K562 (cell line): ENCODE data around the gene DARS2. TPM values are rescaled to one million over a fixed set of nuclear protein-coding genes. Genes with fewer than 3 reads are reported as not detected.

Experiments used
- CHD2 ChIP-seq: IDR thresholded peaks from 2 replicates; pipeline ENCODE4 v1.6.1; 2011; ENCODE audit warnings: low read depth, low read length
- CTBP1 ChIP-seq: fragments of 450-650 bp; IDR thresholded peaks from 2 replicates; pipeline ENCODE4 v1.6.1; 2016; ENCODE audit warnings: borderline replicate concordance
- MAFF ChIP-seq: IDR thresholded peaks from 2 replicates; pipeline ENCODE4 v1.6.1; 2012; ENCODE audit warnings: low read length, improper control_type of control experiment
- MAFK ChIP-seq: IDR thresholded peaks from 2 replicates; pipeline ENCODE4 v1.6.1; 2011; ENCODE audit warnings: low read length, improper control_type of control experiment
- NBN ChIP-seq: fragments of 450-650 bp; IDR thresholded peaks from 2 replicates; pipeline ENCODE4 v1.6.1; 2016; ENCODE audit warnings: low read depth, mild to moderate bottlenecking
- NFATC3 ChIP-seq: fragments of 450-650 bp; IDR thresholded peaks from 2 replicates; pipeline ENCODE4 v1.6.1; 2017; ENCODE audit warnings: mild to moderate bottlenecking
- SMARCA5 ChIP-seq: fragments of 450-650 bp; IDR thresholded peaks from 2 replicates; pipeline ENCODE4 v1.6.1; 2016
- SNIP1 ChIP-seq: fragments of 450-650 bp; IDR thresholded peaks from 2 replicates; pipeline ENCODE4 v1.7.1; 2017; ENCODE audit warnings: low read depth, mild to moderate bottlenecking
- SNRNP70 ChIP-seq: fragments of 200-400 bp; formaldehyde crosslinking; optimal IDR thresholded peaks from 2 replicates; pipeline ENCODE3; 2017; ENCODE audit warnings: low read depth, low read length
- SOX6 ChIP-seq: fragments of 450-650 bp; IDR thresholded peaks from 2 replicates; pipeline ENCODE4 v1.6.1; 2014; ENCODE audit warnings: mild to moderate bottlenecking
- SUPT5H ChIP-seq: fragments of 450-650 bp; IDR thresholded peaks from 2 replicates; pipeline ENCODE4 v1.6.1; 2016
- TRIM24 ChIP-seq, 2 experiments: fragments of 450-650 bp; IDR thresholded peaks; 2 replicates each; pipeline ENCODE4 v1.6.1; 2016
- ZBTB11 ChIP-seq, 3 experiments: fragments of 200-800 bp in 1 of 3; fragments of 250-450 bp in 1 of 3; fragments of 450-650 bp in 1 of 3; sonication (Bioruptor Pico) in 1 of 3; sonication (Bioruptor generic) in 1 of 3; formaldehyde crosslinking in 1 of 3; IDR thresholded peaks; 2 replicates each; pipeline versions ENCODE4 v1.6.1 to v1.8.0; 2016 to 2022; ENCODE audit warnings: mild to moderate bottlenecking in 2 of 3, missing genetic modification characterization in 2 of 3, missing compliant biosample characterization in 1 of 3, moderate library complexity in 1 of 3
- polyA plus RNA-seq, 8 experiments: library from polyadenylated mRNA; depleted of rRNA in 4 of 8; stranded (reverse) in 5 of 8; unstranded in 3 of 8; fragments of >200 nt; fragmentation: Nextera tagmentation in 2 of 8; fragmentation: Illumina TruSeq in 1 of 8; extraction: Ambion mirVana in 2 of 8; extraction: Trizol in 1 of 8; gene quantifications; 2 replicates each; pipeline versions ENCODE4 v1.2.1 to v1.2.3, GENCODE V29; 2011 to 2014; ENCODE audit warnings: inconsistent platforms in 1 of 8, missing spikeins in 1 of 8
- total RNA-seq, 7 experiments: library from RNA; depleted of rRNA in 6 of 7; stranded (reverse); fragments of >200 nt in 6 of 7; fragmentation: Illumina TruSeq in 2 of 7; extraction: Trizol in 2 of 7; gene quantifications; 2 replicates each; pipeline versions ENCODE4 v1.2.1 to v1.2.3, GENCODE V29; 2011 to 2021; ENCODE audit warnings: low replicate concordance in 1 of 7
- TF ChIP-seq, protein P1 (sequence below): fragments of 450-650 bp; IDR thresholded peaks from 2 replicates; pipeline ENCODE4 v1.6.1; 2016; ENCODE audit warnings: mild to moderate bottlenecking, moderate library complexity

Gene DARS2
- total and polyA plus RNA-seq, 9 of the 15 experiments (the other 6 are each of a cell fraction or from before 2014, with no cell fraction given), result 36.4 to 96.7 (median 68.6) TPM

DNA sequence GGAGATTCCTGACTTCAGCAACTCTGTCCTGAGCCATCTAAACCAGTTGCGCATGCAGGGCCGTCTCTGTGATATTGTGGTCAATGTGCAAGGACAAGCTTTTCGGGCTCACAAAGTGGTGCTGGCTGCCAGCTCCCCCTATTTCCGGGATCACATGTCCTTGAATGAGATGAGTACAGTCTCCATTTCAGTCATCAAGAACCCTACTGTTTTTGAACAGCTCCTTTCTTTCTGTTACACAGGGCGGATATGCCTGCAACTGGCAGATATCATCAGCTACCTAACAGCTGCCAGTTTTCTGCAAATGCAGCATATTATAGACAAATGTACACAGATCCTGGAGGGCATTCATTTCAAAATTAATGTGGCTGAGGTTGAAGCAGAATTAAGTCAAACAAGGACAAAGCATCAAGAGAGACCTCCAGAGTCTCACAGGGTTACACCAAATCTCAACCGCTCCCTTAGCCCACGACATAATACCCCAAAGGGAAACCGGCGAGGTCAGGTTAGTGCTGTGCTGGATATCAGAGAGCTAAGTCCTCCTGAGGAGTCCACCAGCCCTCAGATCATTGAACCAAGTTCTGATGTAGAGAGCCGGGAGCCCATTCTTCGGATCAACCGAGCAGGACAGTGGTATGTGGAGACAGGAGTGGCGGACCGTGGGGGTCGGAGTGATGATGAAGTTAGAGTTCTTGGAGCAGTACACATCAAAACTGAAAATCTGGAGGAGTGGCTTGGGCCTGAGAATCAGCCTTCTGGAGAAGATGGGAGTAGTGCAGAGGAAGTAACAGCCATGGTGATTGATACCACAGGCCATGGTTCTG lies 46.0 kb downstream of the DARS2 start (continued):
- TF ChIP-seq ZBTB11 (CRISPR knock-in tag; IDR thresholded peaks at IDR 0.05), result no peak
- no peak for TF ChIP-seq SMARCA5
- TF ChIP-seq, protein P1, sequence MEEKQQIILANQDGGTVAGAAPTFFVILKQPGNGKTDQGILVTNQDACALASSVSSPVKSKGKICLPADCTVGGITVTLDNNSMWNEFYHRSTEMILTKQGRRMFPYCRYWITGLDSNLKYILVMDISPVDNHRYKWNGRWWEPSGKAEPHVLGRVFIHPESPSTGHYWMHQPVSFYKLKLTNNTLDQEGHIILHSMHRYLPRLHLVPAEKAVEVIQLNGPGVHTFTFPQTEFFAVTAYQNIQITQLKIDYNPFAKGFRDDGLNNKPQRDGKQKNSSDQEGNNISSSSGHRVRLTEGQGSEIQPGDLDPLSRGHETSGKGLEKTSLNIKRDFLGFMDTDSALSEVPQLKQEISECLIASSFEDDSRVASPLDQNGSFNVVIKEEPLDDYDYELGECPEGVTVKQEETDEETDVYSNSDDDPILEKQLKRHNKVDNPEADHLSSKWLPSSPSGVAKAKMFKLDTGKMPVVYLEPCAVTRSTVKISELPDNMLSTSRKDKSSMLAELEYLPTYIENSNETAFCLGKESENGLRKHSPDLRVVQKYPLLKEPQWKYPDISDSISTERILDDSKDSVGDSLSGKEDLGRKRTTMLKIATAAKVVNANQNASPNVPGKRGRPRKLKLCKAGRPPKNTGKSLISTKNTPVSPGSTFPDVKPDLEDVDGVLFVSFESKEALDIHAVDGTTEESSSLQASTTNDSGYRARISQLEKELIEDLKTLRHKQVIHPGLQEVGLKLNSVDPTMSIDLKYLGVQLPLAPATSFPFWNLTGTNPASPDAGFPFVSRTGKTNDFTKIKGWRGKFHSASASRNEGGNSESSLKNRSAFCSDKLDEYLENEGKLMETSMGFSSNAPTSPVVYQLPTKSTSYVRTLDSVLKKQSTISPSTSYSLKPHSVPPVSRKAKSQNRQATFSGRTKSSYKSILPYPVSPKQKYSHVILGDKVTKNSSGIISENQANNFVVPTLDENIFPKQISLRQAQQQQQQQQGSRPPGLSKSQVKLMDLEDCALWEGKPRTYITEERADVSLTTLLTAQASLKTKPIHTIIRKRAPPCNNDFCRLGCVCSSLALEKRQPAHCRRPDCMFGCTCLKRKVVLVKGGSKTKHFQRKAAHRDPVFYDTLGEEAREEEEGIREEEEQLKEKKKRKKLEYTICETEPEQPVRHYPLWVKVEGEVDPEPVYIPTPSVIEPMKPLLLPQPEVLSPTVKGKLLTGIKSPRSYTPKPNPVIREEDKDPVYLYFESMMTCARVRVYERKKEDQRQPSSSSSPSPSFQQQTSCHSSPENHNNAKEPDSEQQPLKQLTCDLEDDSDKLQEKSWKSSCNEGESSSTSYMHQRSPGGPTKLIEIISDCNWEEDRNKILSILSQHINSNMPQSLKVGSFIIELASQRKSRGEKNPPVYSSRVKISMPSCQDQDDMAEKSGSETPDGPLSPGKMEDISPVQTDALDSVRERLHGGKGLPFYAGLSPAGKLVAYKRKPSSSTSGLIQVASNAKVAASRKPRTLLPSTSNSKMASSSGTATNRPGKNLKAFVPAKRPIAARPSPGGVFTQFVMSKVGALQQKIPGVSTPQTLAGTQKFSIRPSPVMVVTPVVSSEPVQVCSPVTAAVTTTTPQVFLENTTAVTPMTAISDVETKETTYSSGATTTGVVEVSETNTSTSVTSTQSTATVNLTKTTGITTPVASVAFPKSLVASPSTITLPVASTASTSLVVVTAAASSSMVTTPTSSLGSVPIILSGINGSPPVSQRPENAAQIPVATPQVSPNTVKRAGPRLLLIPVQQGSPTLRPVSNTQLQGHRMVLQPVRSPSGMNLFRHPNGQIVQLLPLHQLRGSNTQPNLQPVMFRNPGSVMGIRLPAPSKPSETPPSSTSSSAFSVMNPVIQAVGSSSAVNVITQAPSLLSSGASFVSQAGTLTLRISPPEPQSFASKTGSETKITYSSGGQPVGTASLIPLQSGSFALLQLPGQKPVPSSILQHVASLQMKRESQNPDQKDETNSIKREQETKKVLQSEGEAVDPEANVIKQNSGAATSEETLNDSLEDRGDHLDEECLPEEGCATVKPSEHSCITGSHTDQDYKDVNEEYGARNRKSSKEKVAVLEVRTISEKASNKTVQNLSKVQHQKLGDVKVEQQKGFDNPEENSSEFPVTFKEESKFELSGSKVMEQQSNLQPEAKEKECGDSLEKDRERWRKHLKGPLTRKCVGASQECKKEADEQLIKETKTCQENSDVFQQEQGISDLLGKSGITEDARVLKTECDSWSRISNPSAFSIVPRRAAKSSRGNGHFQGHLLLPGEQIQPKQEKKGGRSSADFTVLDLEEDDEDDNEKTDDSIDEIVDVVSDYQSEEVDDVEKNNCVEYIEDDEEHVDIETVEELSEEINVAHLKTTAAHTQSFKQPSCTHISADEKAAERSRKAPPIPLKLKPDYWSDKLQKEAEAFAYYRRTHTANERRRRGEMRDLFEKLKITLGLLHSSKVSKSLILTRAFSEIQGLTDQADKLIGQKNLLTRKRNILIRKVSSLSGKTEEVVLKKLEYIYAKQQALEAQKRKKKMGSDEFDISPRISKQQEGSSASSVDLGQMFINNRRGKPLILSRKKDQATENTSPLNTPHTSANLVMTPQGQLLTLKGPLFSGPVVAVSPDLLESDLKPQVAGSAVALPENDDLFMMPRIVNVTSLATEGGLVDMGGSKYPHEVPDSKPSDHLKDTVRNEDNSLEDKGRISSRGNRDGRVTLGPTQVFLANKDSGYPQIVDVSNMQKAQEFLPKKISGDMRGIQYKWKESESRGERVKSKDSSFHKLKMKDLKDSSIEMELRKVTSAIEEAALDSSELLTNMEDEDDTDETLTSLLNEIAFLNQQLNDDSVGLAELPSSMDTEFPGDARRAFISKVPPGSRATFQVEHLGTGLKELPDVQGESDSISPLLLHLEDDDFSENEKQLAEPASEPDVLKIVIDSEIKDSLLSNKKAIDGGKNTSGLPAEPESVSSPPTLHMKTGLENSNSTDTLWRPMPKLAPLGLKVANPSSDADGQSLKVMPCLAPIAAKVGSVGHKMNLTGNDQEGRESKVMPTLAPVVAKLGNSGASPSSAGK, result no peak; the same call in 1 of the 2 replicates
- TF ChIP-seq NBN, result no peak
- TF ChIP-seq SNIP1, result no peak
- no peak for TF ChIP-seq SOX6
- no peak for TF ChIP-seq CHD2
- TF ChIP-seq TRIM24 (IDR thresholded peaks at IDR 0.05), result no peak
- no peak for TF ChIP-seq SNRNP70
- TF ChIP-seq NFATC3, result no peak
- TF ChIP-seq SUPT5H, result no peak
- peak; percentile 74 for TF ChIP-seq MAFK
- TF ChIP-seq CTBP1, result peak; percentile 6; the same call in 1 of the 2 replicates
- peak; percentile 78 for TF ChIP-seq MAFF
